DOHH2 (cell line): Measurements from ENCODE around the gene C2orf76.
"Not testable (repeated sequence)": the region's sequence is repeated elsewhere in the genome, so short reads cannot be mapped to it uniquely, and the experiment has no call there.

ENCODE experiments used
- H3F3A ChIP-seq: fragments of 200-600 bp; sonication (generic), shearing (Covaris generic); 2 replicates; pipeline ENCODE4 v1.6.0; 2016; ENCODE audit warnings: antibody characterized with exemption, mild to moderate bottlenecking; ENCODE audit not compliant: control insufficient read depth, insufficient read depth
- H3K27ac ChIP-seq: fragments of 200-600 bp; sonication (generic); 2 replicates; pipeline ENCODE4 v1.5.1; 2014; ENCODE audit warnings: low read depth, mild to moderate bottlenecking, low read length, moderate library complexity
- H3K27me3 ChIP-seq: fragments of 200-600 bp; sonication (generic); 2 replicates; pipeline ENCODE4 v1.6.1; 2014; ENCODE audit warnings: mild to moderate bottlenecking, low read length, mixed read lengths; ENCODE audit not compliant: control insufficient read depth
- H3K36me3 ChIP-seq: fragments of 200-600 bp; sonication (generic); 2 replicates; pipeline ENCODE4 v1.6.1; 2014; ENCODE audit warnings: mild to moderate bottlenecking, low read length, moderate library complexity, mixed read lengths; ENCODE audit not compliant: control insufficient read depth
- H3K4me1 ChIP-seq: fragments of 200-600 bp; sonication (generic); 2 replicates; pipeline ENCODE4 v1.6.1; 2014; ENCODE audit warnings: mild to moderate bottlenecking, low read length, mixed read lengths; ENCODE audit not compliant: control insufficient read depth
- H3K4me2 ChIP-seq: fragments of 200-600 bp; sonication (generic); 2 replicates; pipeline ENCODE4 v1.6.0; 2014; ENCODE audit warnings: mild to moderate bottlenecking, low read length, moderate library complexity
- H3K4me3 ChIP-seq: fragments of 200-600 bp; sonication (generic); 2 replicates; pipeline ENCODE4 v1.5.1; 2014; ENCODE audit warnings: mild to moderate bottlenecking, low read length, mixed read lengths
- H3K79me2 ChIP-seq: fragments of 200-600 bp; sonication (generic); 2 replicates; pipeline ENCODE4 v1.6.1; 2014; ENCODE audit warnings: mild to moderate bottlenecking, low read length, mixed read lengths; ENCODE audit not compliant: control insufficient read depth
- H3K9me2 ChIP-seq: fragments of 200-600 bp; sonication (generic); replicated peaks from 2 replicates; pipeline ENCODE4 v1.6.1; 2014; ENCODE audit warnings: mild to moderate bottlenecking, low read length, mixed read lengths; ENCODE audit not compliant: control insufficient read depth
- H3K9me3 ChIP-seq: fragments of 200-600 bp; sonication (generic); 2 replicates; pipeline ENCODE4 v1.6.1; 2014; ENCODE audit warnings: antibody characterized with exemption, low read length, mixed read lengths; ENCODE audit not compliant: control insufficient read depth, insufficient read depth
- H4K20me1 ChIP-seq: fragments of 200-600 bp; sonication (generic); 2 replicates; pipeline ENCODE4 v1.6.0; 2014; ENCODE audit warnings: low read depth, mild to moderate bottlenecking, antibody characterized with exemption, low read length, moderate library complexity; ENCODE audit not compliant: control insufficient read depth, insufficient read depth
- EZH2phosphoT487 ChIP-seq: fragments of 200-600 bp; sonication (generic); IDR thresholded peaks from 2 replicates; pipeline ENCODE4 v1.6.1; 2017; ENCODE audit warnings: borderline replicate concordance, mild to moderate bottlenecking, antibody characterized with exemption, low read length, moderate library complexity, mixed read lengths
- TF ChIP-seq, protein P1 (sequence below): fragments of 200-600 bp; sonication (generic); IDR thresholded peaks from one replicate; pipeline ENCODE4 v1.5.1; 2014; ENCODE audit warnings: antibody characterized with exemption, mild to moderate bottlenecking, low read depth, low read length; ENCODE audit not compliant: poor library complexity, severe bottlenecking

C2orf76 gene

DNA sequence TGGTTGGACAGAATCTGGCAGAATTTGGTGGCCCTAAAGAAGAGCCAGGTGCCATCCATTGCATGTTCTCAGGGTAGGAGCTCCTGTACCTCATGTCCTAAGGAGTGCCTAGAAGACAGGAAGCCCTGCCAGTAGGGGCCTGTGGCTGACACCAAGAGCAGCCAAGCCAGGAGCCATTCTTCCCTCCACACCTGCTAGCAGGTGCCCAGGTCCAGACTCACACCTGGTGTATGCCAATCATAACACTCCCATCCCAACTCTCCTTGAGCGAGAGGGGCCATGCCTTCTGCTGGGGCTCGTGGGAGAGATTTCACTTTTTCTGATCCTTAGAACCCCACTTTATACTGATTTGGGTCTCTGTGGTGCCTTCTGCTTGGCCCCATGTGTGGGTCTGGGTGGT is 38.5 kb upstream of the C2orf76 start:
- Histone ChIP-seq H3K9me3 (no peaks in the 10 kb centered on the region), H3K36me3 (no peaks in the 10 kb centered on the region), H3K4me2 (no peak overlapping the region), H3K4me1 (peaks cover 3% of the 10 kb centered on the region; the same call in 1 of the 2 replicates), H3F3A (no peaks in the 10 kb centered on the region), H3K79me2 (no peaks in the 10 kb centered on the region), H3K27me3 (peaks cover 3% of the 10 kb centered on the region; the same call in 1 of the 2 replicates), H4K20me1 (no peaks in the 10 kb centered on the region), H3K27ac (no peak overlapping the region), H3K4me3 (no peak overlapping the region), H3K9me2 (no peaks in the 10 kb centered on the region)
- TF ChIP-seq, protein P1, sequence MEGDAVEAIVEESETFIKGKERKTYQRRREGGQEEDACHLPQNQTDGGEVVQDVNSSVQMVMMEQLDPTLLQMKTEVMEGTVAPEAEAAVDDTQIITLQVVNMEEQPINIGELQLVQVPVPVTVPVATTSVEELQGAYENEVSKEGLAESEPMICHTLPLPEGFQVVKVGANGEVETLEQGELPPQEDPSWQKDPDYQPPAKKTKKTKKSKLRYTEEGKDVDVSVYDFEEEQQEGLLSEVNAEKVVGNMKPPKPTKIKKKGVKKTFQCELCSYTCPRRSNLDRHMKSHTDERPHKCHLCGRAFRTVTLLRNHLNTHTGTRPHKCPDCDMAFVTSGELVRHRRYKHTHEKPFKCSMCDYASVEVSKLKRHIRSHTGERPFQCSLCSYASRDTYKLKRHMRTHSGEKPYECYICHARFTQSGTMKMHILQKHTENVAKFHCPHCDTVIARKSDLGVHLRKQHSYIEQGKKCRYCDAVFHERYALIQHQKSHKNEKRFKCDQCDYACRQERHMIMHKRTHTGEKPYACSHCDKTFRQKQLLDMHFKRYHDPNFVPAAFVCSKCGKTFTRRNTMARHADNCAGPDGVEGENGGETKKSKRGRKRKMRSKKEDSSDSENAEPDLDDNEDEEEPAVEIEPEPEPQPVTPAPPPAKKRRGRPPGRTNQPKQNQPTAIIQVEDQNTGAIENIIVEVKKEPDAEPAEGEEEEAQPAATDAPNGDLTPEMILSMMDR, result no peak
- no peak for TF ChIP-seq EZH2phosphoT487

DNA sequence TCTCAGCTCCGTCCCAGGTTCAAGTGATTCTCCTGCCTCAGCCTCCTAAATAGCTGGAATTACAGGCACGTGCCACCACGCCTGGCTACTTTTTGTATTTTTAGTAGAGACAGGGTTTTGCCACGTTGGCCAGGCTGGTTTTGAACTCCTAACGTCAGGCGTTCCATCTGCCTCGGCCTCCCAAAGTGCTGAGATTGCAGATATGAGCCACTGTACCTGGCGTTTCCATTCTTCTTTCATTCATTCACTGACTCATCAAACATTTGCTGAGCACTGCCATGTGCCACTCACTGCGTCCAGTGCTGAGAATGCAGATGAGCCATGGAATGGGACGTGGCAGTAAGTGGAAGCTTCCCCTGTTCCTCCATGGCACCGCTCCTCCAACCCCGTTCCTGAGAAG is 37.0 kb upstream of the C2orf76 start:
- H3K36me3 ChIP-seq, H3K4me3 ChIP-seq, H3K4me1 ChIP-seq, H3K9me3 ChIP-seq, H3K27me3 ChIP-seq, H3K9me2 ChIP-seq, H3K27ac ChIP-seq, H3K4me2 ChIP-seq, H3F3A ChIP-seq, H3K79me2 ChIP-seq, H4K20me1 ChIP-seq: not testable (repeated sequence)

GRCh38 chr2:119402645-119403560 is 36.3 kb upstream of the C2orf76 start:
- H3K79me2 ChIP-seq, result no peaks in the 10 kb centered on the region
- H3K4me3 ChIP-seq, result no peak overlapping the region
- H3K9me3 ChIP-seq, result no peaks in the 10 kb centered on the region
- no peak overlapping the region for H3K4me2 ChIP-seq
- no peak overlapping the region for H3K27ac ChIP-seq
- H3K4me1 ChIP-seq, result no peaks in the 10 kb centered on the region
- no peaks in the 10 kb centered on the region for H3K9me2 ChIP-seq
- TF ChIP-seq EZH2phosphoT487, result no peak
- TF ChIP-seq, protein P1, result no peak
- no peaks in the 10 kb centered on the region for H3F3A ChIP-seq
- no peaks in the 10 kb centered on the region for H3K36me3 ChIP-seq
- H4K20me1 ChIP-seq, result no peaks in the 10 kb centered on the region
- H3K27me3 ChIP-seq, result no peaks in the 10 kb centered on the region

DNA sequence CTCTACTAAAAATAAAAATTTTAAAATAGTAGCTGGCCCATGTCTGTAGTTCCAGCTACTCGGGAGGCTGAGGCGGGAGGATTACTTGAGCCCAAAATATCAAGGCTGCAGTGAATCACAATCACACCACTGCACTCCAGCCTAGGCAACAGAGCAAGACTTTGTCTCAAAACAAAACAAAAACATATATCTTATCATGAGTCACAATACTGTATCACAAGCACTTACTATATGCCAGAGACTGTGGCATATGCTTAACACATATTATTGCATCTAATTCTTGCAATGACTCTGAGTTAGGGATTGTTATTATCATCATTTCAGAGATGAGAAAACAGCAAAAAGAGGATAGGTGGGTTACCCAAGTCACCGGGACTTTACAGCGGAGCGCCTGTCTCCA is 35.5 kb upstream of the C2orf76 start:
- H3K4me1 ChIP-seq, result no peaks in the 10 kb centered on the region
- H3K27me3 ChIP-seq, result no peaks in the 10 kb centered on the region
- H3F3A ChIP-seq, result no peaks in the 10 kb centered on the region
- H3K9me3 ChIP-seq, result no peaks in the 10 kb centered on the region
- H3K79me2 ChIP-seq, result no peaks in the 10 kb centered on the region
- H3K4me3 ChIP-seq, result no peak overlapping the region
- TF ChIP-seq EZH2phosphoT487, result no peak
- TF ChIP-seq, protein P1, result no peak
- H4K20me1 ChIP-seq, result no peaks in the 10 kb centered on the region
- no peak overlapping the region for H3K27ac ChIP-seq
- no peaks in the 10 kb centered on the region for H3K36me3 ChIP-seq
- no peak overlapping the region for H3K4me2 ChIP-seq
- H3K9me2 ChIP-seq, result no peaks in the 10 kb centered on the region
